T-helper 17 cell (primary cell): ENCODE data around the gene RYR3. TPM values are rescaled to one million over a fixed set of nuclear protein-coding genes. Genes with fewer than 3 reads are reported as not detected.

Experiments used
- ATAC-seq: fragments of 150-1000 bp; cut with Tn5 transposase; 2 replicates; pipeline ENCODE4 v1.10.0; 2021; ENCODE audit warnings: mild to moderate bottlenecking, moderate library complexity
- DNase-seq, 3 donors: peaks; one replicate each; pipeline versions ENCODE4 v3.0.0 to v3.0.0-alpha.2; 2020 to 2021
- H3K9me3 ChIP-seq: one replicate; pipeline ENCODE4 v1.7.0; 2013; ENCODE audit warnings: low read length, mild to moderate bottlenecking; ENCODE audit not compliant: control insufficient read depth, poor library complexity, severe bottlenecking
- H3K27ac Mint-ChIP-seq: one replicate; pipeline ENCODE4 v1.8.0; 2022; ENCODE audit warnings: mild to moderate bottlenecking, moderate library complexity, mixed read lengths
- H3K27me3 Mint-ChIP-seq: one replicate; pipeline ENCODE4 v1.8.0; 2022; ENCODE audit warnings: mixed read lengths
- H3K36me3 Mint-ChIP-seq: one replicate; pipeline ENCODE4 v1.8.0; 2022; ENCODE audit warnings: low read depth, mixed read lengths
- H3K4me1 Mint-ChIP-seq: one replicate; pipeline ENCODE4 v1.8.0; 2022; ENCODE audit warnings: mild to moderate bottlenecking, mixed read lengths
- H3K4me3 Mint-ChIP-seq: one replicate; pipeline ENCODE4 v1.8.0; 2022; ENCODE audit warnings: mild to moderate bottlenecking, moderate library complexity, mixed read lengths
- total RNA-seq, 4 donors: library from RNA in 2 of 4; stranded (reverse) in 2 of 4; gene quantifications; one replicate each; pipeline ENCODE4 v1.2.3 and lab custom pipeline; 2022 to 2026

Gene RYR3
- total RNA-seq, 2 donors from 2014 or later: 0.05 to 0.23 TPM

DNA sequence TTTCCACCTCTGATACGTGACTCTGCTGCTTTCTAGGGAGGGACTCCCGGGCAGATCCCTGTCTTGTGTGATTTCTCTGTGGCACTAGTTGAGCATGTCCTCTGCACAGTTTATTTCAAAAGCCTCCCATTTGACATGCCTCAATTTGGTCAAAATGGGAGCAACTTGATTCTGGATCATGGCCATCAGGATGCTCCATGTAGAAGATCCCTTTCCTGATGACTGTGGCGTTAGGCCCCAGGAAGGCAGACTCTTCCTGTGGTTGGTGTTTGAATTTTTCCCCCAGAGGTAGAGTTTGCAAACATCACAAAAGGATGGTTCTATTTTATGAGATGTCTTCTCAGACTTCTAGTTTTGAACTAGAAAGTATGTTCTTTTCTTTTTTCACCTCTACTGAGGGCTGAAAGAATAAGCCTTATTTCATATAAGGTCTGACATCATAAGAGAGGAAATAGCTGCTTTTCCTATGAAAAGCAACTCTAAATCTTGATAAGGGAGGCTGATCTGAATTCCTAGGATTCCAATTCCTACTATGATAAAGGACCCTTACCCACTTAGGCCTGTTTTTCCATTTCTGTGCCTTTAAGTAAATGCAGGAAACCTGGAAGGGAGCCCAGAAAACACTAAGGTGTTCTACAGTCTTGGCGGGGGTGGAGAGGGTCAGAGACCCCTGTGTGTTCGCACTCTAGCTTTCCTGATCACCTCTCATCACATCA is 413.7 kb downstream of the RYR3 start:
- no peaks in the 10 kb centered on the region for H3K36me3 Mint-ChIP-seq
- no peaks in the 10 kb centered on the region for H3K9me3 ChIP-seq

DNA sequence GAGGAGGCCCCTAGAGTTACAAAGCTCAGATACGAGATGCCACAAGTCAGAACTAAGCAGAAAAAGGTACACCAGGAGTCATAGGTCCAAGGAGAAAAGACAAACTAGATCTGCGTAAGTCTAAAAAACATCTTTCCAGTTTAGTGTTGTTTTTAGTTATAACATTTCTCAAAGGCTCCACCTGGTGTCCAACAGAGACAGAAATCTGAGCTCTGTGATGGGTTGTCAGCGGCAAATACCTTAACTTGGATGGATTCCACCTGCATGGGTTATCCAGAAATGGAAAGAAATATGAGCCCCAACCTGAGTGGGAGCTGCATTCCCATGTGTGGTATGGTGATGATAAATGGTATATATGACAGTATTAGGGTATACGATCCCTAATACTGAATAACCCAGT is 418.9 kb downstream of the RYR3 start:
- Mint-ChIP-seq H3K4me1 (no peaks in the 10 kb centered on the region), H3K27ac (no peak overlapping the region)
- ATAC-seq: no peak

More for the DNA sequence above, 413.7 kb downstream of the RYR3 start:
- H3K27ac Mint-ChIP-seq: no peak overlapping the region
- H3K27me3 Mint-ChIP-seq: peaks cover 33% of the 10 kb centered on the region
- no peaks in the 10 kb centered on the region for H3K4me1 Mint-ChIP-seq
- DNase-seq (no peak), ATAC-seq (no peak)
- H3K4me3 Mint-ChIP-seq: no peak overlapping the region

GRCh38 chr15:33730815-33731214 is 420.0 kb downstream of the RYR3 start:
- H3K9me3 ChIP-seq: no peaks in the 10 kb centered on the region
- DNase-seq (no peak), ATAC-seq (no peak)
- Mint-ChIP-seq H3K4me3 (no peak overlapping the region), H3K36me3 (no peaks in the 10 kb centered on the region), H3K4me1 (no peaks in the 10 kb centered on the region), H3K27me3 (peaks cover 18% of the 10 kb centered on the region), H3K27ac (no peak overlapping the region)

More for the DNA sequence above, 418.9 kb downstream of the RYR3 start:
- Mint-ChIP-seq H3K27me3 (peaks cover 18% of the 10 kb centered on the region), H3K4me3 (no peak overlapping the region), H3K36me3 (no peaks in the 10 kb centered on the region)
- H3K9me3 ChIP-seq: no peaks in the 10 kb centered on the region
- DNase-seq: no peak

- H3K9me3 ChIP-seq: no peaks in the 10 kb centered on the region
- Mint-ChIP-seq H3K4me3 (no peak overlapping the region), H3K36me3 (no peaks in the 10 kb centered on the region), H3K27me3 (peaks cover 11% of the 10 kb centered on the region), H3K27ac (no peak overlapping the region), H3K4me1 (peaks cover 5% of the 10 kb centered on the region)
- DNase-seq: no peak
- no peak for ATAC-seq
These were observed 424.4 kb downstream of the RYR3 start for GRCh38 chr15:33735143-33735542.

GRCh38 chr15:33735637-33736247 is 425.0 kb downstream of the RYR3 start:
- no peaks in the 10 kb centered on the region for H3K36me3 Mint-ChIP-seq
- H3K4me3 Mint-ChIP-seq: no peak overlapping the region
- DNase-seq: no peak

DNA sequence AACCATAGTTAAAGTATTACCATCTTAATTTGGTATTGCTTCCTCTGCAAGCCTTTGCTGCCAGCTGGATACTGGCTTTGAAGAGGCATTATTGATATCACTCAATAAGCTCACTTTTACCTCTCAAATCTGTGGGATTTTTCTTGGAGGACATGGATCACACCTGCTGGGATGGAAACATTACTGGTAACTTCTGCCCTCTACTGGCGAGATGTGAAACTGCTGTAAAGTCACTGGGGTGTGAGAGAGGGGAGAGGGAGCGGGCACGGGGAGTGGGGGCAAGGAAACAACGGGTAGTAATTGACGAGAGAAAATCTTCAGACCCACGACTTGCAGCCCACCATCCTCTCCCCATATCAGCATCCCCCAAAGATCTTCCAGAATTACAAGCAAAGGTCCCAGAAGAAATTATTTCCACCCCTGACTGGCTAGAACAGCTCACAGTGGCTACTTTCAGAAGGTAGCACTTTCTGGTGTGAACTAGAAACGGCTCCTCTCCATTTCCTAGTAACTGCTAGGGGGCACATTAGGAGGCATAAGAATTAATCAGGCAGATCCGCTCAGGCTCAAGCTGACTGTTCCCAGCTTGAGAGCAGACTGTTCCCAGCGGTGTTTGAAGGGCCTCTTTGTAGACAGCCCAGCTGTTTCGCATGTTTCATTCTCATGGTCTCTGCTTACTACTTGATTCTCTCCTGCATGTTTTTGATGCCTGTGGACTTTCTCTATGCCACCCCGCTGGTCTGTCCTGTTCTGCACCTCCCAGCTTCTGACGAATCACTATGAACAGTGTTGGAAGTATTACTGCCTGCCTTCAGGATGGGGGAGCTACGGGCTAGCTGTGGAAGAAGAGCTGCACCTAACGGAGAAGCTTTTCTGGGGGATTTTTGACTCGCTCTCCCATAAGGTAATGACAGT is 427.2 kb downstream of the RYR3 start:
- no peak for DNase-seq
- no peak for ATAC-seq
- Mint-ChIP-seq H3K27ac (no peak overlapping the region), H3K36me3 (no peaks in the 10 kb centered on the region), H3K27me3 (peaks cover 5% of the 10 kb centered on the region), H3K4me3 (no peak overlapping the region), H3K4me1 (peaks cover 5% of the 10 kb centered on the region)
- H3K9me3 ChIP-seq: no peaks in the 10 kb centered on the region

More at GRCh38 chr15:33735637-33736247, 425.0 kb downstream of the RYR3 start:
- no peak for ATAC-seq
- Mint-ChIP-seq H3K27ac (no peak overlapping the region), H3K27me3 (peaks cover 11% of the 10 kb centered on the region), H3K4me1 (peaks cover 5% of the 10 kb centered on the region)
- H3K9me3 ChIP-seq: no peaks in the 10 kb centered on the region

DNA sequence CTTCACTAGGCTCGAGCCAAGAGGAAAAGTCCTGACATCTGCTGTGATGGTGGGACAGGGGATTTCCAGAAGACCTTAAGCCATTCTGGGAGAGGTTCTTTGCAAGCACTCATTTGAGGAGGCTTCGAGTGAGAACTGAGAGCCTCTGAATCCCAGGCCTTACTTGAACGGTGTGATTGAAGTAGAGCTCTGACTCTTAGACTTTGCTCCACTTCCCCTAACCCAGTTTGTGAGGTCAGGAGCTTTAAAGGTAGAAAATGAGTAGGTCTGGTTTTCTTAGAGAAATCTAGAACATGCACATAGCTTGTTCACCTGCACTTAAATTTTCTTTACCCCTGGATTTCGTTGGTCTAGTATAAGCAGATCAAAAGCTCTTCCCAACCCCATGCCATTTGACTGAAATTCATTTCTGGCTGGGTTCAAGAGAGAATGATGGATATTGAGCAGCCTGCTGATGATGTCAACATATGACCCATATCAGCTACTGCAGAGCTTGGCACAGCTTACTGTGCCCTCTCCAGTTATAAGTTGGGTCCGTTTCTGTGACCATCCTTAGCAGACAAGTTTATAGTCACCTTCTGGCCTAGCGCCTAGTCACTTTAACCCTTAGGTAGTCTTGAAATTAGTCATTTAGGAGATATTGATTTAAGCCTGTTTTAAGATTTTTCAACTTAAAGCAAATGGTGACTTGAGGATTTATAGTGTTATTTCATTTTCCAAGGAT is 428.3 kb downstream of the RYR3 start:
- ATAC-seq: no peak
- DNase-seq: no peak
- peaks cover 2% of the 10 kb centered on the region for H3K36me3 Mint-ChIP-seq
- H3K9me3 ChIP-seq: no peaks in the 10 kb centered on the region
- H3K27me3 Mint-ChIP-seq: peaks cover 11% of the 10 kb centered on the region
- H3K4me1 Mint-ChIP-seq: peaks cover 5% of the 10 kb centered on the region
- H3K27ac Mint-ChIP-seq: no peak overlapping the region
- H3K4me3 Mint-ChIP-seq: no peak overlapping the region

DNA sequence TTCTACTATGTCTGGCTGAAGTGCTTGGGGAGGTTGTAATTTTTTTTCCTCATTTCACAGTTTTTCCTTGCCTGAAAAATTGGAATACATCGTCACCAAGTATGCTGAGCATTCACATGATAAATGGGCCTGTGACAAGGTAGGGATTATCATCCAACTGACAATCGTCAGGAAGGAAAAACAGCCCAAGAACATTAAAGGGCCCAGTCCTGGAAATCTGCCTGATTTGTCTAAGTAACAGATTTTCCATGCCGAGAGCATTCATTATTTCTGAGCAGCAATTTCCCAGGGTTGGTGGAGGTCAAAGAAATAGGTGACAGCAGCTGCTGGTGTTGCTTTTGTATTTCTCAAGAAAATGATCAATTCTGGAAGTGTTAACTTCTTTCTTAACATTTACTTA is 431.5 kb downstream of the RYR3 start:
- Mint-ChIP-seq H3K27ac (no peak overlapping the region), H3K36me3 (peaks cover 2% of the 10 kb centered on the region), H3K27me3 (peaks cover 13% of the 10 kb centered on the region), H3K4me1 (peaks cover 7% of the 10 kb centered on the region), H3K4me3 (no peak overlapping the region)
- ATAC-seq (no peak), DNase-seq (no peak)
- no peaks in the 10 kb centered on the region for H3K9me3 ChIP-seq

DNA sequence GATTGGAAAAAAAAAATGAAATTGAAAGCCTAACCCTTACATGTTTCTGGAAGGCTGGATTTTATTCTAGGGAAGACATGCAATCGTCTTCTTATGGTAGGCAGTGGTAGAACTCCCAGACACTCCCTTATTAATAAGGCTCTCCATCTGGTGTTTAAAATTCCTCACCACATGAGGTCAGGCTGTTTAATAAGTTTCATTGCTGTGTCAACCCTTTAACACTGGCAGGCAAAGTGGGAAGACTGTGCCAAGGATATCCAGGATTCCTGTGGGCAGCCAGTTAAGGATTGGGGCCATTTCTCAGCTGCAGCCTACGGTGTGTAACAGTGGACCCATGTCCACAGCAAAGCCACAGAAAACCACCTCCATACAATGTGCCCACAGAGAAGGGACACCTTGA is 432.0 kb downstream of the RYR3 start:
- H3K4me3 Mint-ChIP-seq: no peak overlapping the region
- H3K36me3 Mint-ChIP-seq: peaks cover 2% of the 10 kb centered on the region
- H3K4me1 Mint-ChIP-seq: peaks cover 5% of the 10 kb centered on the region
- ATAC-seq (no peak), DNase-seq (no peak)
- H3K27me3 Mint-ChIP-seq: peaks cover 10% of the 10 kb centered on the region
- H3K9me3 ChIP-seq: no peaks in the 10 kb centered on the region
- no peak overlapping the region for H3K27ac Mint-ChIP-seq

GRCh38 chr15:33746203-33746602 is 435.4 kb downstream of the RYR3 start:
- H3K9me3 ChIP-seq: no peaks in the 10 kb centered on the region
- ATAC-seq (no peak), DNase-seq (no peak)
- Mint-ChIP-seq H3K4me3 (no peak overlapping the region), H3K27ac (no peak overlapping the region), H3K36me3 (peaks cover 2% of the 10 kb centered on the region), H3K27me3 (peaks cover 16% of the 10 kb centered on the region), H3K4me1 (peaks cover 2% of the 10 kb centered on the region)

GRCh38 chr15:33753012-33753411 is 442.2 kb downstream of the RYR3 start:
- no peak for ATAC-seq
- Mint-ChIP-seq H3K27me3 (peaks cover 9% of the 10 kb centered on the region), H3K4me1 (no peaks in the 10 kb centered on the region), H3K36me3 (no peaks in the 10 kb centered on the region), H3K27ac (no peak overlapping the region), H3K4me3 (no peak overlapping the region)
- DNase-seq: no peak
- no peaks in the 10 kb centered on the region for H3K9me3 ChIP-seq

DNA sequence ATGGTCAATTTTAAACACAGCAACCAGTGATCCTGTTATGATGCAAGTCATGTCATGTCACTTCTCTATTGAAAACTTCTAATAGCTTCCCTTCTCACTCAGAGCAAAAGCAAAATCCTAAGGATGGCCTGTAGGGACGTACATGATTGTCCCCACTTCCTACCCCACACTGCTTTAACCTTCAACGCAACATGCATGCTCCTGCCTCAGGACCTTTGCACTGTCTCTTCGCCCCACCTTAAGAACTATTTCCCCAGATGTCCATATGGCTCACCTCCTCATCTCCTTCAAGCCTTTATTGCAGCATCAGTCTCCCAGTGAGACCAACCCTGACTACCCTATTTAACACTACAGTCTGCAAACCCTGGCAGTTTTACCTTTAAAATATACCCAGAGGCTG is 443.5 kb downstream of the RYR3 start:
- no peaks in the 10 kb centered on the region for H3K9me3 ChIP-seq
- H3K27me3 Mint-ChIP-seq: peaks cover 18% of the 10 kb centered on the region
- no peak overlapping the region for H3K4me3 Mint-ChIP-seq
- H3K4me1 Mint-ChIP-seq: no peaks in the 10 kb centered on the region
- no peak for DNase-seq
- no peak for ATAC-seq
- no peaks in the 10 kb centered on the region for H3K36me3 Mint-ChIP-seq
- no peak overlapping the region for H3K27ac Mint-ChIP-seq

GRCh38 chr15:33756961-33757360 is 446.2 kb downstream of the RYR3 start:
- Mint-ChIP-seq H3K27ac (no peak overlapping the region), H3K36me3 (no peaks in the 10 kb centered on the region), H3K27me3 (peaks cover 33% of the 10 kb centered on the region), H3K4me1 (no peaks in the 10 kb centered on the region), H3K4me3 (no peak overlapping the region)
- no peaks in the 10 kb centered on the region for H3K9me3 ChIP-seq
- no peak for DNase-seq
- ATAC-seq: no peak
